ENCODE data around the gene NEURL3.

DNA sequence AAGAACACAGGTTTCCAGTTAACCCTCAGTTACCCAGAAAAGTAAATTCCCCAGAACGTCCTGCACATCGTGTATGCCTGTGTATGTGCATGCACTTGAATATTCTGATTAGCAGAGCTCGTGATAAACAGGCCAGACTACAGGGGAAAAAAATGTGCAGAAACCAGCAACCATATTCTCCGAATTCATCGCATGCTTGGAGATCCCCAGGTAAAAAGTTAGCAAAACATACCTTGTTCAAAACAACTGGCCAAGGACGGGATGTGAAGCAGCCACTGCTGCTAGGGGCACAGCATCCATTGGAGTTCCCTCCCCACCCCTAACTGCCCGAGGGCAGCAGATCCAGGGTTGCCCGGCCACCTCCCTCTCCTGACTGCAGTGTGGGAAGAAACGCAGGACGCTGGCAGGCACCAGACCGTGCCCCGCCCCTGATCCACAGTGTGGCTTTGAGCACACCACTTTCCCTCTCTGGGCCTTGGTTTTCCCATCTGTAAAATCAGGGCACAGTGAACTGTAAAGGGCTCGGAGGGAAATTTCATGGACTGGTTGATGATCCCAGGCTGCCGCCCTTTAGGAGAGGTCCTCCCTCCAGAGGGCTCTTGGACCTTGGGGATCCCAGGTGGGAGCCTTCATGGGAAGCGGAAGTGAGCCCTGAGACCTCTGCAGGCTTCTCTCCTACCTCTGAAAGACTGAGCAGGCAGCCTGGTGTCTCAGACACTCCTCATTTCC, 19.5 kb upstream of the NEURL3 start:
- TF ChIP-seq, protein P1, sequence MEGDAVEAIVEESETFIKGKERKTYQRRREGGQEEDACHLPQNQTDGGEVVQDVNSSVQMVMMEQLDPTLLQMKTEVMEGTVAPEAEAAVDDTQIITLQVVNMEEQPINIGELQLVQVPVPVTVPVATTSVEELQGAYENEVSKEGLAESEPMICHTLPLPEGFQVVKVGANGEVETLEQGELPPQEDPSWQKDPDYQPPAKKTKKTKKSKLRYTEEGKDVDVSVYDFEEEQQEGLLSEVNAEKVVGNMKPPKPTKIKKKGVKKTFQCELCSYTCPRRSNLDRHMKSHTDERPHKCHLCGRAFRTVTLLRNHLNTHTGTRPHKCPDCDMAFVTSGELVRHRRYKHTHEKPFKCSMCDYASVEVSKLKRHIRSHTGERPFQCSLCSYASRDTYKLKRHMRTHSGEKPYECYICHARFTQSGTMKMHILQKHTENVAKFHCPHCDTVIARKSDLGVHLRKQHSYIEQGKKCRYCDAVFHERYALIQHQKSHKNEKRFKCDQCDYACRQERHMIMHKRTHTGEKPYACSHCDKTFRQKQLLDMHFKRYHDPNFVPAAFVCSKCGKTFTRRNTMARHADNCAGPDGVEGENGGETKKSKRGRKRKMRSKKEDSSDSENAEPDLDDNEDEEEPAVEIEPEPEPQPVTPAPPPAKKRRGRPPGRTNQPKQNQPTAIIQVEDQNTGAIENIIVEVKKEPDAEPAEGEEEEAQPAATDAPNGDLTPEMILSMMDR (IDR thresholded peaks at IDR 0.05; ENCODE audit: insufficient read depth, low read length), result no peak
- TF ChIP-seq, protein P2, sequence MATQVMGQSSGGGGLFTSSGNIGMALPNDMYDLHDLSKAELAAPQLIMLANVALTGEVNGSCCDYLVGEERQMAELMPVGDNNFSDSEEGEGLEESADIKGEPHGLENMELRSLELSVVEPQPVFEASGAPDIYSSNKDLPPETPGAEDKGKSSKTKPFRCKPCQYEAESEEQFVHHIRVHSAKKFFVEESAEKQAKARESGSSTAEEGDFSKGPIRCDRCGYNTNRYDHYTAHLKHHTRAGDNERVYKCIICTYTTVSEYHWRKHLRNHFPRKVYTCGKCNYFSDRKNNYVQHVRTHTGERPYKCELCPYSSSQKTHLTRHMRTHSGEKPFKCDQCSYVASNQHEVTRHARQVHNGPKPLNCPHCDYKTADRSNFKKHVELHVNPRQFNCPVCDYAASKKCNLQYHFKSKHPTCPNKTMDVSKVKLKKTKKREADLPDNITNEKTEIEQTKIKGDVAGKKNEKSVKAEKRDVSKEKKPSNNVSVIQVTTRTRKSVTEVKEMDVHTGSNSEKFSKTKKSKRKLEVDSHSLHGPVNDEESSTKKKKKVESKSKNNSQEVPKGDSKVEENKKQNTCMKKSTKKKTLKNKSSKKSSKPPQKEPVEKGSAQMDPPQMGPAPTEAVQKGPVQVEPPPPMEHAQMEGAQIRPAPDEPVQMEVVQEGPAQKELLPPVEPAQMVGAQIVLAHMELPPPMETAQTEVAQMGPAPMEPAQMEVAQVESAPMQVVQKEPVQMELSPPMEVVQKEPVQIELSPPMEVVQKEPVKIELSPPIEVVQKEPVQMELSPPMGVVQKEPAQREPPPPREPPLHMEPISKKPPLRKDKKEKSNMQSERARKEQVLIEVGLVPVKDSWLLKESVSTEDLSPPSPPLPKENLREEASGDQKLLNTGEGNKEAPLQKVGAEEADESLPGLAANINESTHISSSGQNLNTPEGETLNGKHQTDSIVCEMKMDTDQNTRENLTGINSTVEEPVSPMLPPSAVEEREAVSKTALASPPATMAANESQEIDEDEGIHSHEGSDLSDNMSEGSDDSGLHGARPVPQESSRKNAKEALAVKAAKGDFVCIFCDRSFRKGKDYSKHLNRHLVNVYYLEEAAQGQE (IDR thresholded peaks at IDR 0.05; ENCODE audit: insufficient replicate concordance, low read depth), result no peak
- no peak for TF ChIP-seq GABPA (IDR thresholded peaks at IDR 0.05; ENCODE audit: low read depth)

Measured in HL-60 (cell line).